G401.6 (cell line): ENCODE data around the gene BPIFB4.
"Not testable (repeated sequence)": the region's sequence is repeated elsewhere in the genome, so short reads cannot be mapped to it uniquely, and the experiment has no call there.

ENCODE experiments used
- FAIRE-seq: peaks from 2 replicates; lab custom pipeline; 2012; peaks lifted over from hg19 to GRCh38; lab: Jason Lieb, UNC

BPIFB4 gene

GRCh38 chr20:33120934-33121333, 41.5 kb downstream of the BPIFB4 start:
- FAIRE-seq: no peak

DNA sequence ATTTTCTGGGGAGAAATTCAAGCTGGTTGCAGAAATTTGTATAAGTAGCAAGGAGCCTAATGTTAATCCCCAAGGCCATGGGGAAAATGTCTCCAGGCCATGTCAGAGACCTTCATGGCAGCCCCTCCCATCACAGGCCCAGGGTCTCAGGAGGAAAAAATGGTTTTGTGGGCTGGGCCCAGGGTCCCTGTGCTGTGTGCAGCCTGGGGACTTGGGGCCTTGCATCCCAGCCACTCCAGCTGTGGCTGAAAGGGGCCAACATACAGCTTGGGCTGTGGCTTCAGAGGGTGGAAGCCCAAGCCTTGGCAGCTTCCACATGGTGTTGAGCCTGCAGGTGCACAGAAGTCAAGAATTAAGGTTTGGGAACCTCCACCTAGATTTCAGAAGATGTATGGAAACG, 42.9 kb downstream of the BPIFB4 start:
- not testable (repeated sequence) for FAIRE-seq

DNA sequence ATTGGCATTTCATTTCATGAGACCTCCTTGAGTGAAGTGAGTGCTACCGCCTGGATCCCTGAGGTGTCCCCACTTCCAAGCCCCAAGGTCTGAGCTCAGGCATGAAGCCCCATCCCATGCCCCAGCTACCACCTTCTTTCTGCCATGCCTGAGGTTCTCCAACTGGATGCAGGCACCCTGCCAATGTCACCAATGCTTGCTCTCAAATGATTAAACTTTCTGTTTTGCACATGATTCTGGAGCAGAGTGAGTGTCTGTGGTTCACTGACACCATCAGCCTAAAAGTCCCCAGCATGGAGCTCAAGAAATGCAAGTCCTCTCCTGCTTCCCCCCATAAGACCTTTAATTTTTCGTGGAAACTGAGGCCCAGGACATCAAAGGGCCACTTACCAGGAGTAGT, 44.8 kb downstream of the BPIFB4 start:
- FAIRE-seq: no peak

DNA sequence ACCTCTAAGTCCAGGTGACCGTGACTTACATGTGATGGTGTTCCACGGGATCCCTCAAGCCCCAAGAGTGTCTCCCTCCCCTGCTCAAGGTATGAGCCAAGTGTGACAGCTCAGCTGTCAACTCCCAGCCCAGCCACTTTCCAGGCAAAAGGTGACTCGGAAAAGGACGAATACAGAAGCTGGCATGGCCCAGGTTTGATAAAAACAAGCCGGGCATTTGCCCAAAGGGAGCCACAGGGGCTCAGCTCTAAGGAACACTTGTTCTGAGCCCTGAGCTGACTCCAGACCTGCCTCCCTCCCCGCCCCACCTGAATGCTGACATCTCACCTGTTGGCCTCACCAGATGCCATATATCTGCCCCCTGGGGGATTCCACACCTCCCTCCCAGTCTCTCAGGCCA, 45.6 kb downstream of the BPIFB4 start:
- FAIRE-seq: no peak

GRCh38 chr20:33125983-33126382, 46.5 kb downstream of the BPIFB4 start:
- no peak for FAIRE-seq

GRCh38 chr20:33127422-33128097, 48.1 kb downstream of the BPIFB4 start:
- no peak for FAIRE-seq

- no peak for FAIRE-seq
These were observed 51.2 kb downstream of the BPIFB4 start for GRCh38 chr20:33130568-33131061.

DNA sequence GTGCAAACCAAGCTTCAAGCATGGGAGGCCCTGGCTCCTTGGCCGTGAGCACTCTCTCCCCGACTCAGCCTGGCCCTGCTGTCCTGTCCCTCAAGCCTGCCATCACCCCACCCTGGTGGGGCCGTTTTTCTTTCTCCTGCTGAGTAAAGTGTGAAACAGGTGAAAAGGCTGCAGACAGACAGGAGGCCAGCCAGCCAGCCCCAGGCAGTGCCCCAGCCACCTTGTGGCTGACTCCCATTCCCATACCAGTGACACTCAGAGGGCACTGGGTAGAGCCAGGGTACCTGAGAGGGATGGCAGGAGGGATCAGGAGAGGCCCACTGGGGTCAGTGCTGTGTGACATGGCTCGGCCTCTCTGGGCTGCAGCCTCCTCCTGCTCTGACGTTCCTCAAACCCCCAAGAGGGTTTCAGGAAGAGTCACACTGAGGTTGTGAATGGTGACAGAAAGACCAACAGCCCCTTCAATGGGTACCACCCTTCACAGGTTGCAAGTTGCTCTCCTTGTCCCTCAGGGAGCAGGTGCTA, 52.6 kb downstream of the BPIFB4 start:
- no peak for FAIRE-seq

- no peak for FAIRE-seq
These were observed 53.3 kb downstream of the BPIFB4 start for GRCh38 chr20:33132513-33133372.

GRCh38 chr20:33133373-33133941, 54.0 kb downstream of the BPIFB4 start:
- FAIRE-seq: no peak

DNA sequence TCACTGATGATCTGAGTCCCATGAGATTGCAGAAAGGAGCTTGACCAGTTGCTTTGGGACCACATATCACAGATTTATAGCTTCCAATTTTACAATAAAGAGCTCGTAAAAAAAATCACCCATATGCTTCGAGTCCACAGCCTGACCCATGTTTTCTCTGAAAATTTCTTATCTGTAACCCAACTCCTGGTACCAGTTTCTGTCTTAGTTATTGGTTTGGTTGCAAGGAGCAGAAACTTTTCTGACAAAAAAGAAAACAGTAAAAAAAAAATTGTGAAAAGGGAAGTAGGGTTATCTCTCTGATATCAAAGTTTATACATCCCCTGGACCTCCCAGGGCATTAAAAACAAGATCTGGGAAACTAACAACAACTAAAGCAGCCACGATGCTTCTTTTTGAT, 57.8 kb downstream of the BPIFB4 start:
- no peak for FAIRE-seq

- FAIRE-seq: no peak
These were observed 60.0 kb downstream of the BPIFB4 start for GRCh38 chr20:33139467-33139866.

GRCh38 chr20:33145521-33145920, 66.1 kb downstream of the BPIFB4 start:
- no peak for FAIRE-seq

GRCh38 chr20:33147299-33147698, 67.9 kb downstream of the BPIFB4 start:
- FAIRE-seq: no peak

GRCh38 chr20:33148040-33148439, 68.6 kb downstream of the BPIFB4 start:
- FAIRE-seq: no peak

DNA sequence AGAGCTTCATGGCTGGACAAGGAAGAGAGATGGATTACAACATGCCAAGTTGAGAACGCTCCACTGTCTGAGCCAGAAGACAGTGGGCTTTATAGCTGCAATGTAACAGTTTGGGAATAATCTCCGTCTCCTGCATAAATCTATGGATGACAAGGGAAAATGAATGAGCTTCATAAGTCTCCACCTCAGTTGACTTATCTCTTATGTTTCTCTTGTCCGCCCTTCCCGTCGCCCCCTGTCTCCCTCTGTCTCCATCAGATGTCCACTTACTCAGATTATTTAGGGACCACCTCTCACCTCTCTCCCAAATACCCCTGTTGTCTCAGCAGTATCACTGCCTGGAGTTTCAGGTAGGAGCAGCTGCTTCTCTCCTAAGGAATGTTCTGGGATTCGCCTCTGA, 74.8 kb downstream of the BPIFB4 start:
- no peak for FAIRE-seq

DNA sequence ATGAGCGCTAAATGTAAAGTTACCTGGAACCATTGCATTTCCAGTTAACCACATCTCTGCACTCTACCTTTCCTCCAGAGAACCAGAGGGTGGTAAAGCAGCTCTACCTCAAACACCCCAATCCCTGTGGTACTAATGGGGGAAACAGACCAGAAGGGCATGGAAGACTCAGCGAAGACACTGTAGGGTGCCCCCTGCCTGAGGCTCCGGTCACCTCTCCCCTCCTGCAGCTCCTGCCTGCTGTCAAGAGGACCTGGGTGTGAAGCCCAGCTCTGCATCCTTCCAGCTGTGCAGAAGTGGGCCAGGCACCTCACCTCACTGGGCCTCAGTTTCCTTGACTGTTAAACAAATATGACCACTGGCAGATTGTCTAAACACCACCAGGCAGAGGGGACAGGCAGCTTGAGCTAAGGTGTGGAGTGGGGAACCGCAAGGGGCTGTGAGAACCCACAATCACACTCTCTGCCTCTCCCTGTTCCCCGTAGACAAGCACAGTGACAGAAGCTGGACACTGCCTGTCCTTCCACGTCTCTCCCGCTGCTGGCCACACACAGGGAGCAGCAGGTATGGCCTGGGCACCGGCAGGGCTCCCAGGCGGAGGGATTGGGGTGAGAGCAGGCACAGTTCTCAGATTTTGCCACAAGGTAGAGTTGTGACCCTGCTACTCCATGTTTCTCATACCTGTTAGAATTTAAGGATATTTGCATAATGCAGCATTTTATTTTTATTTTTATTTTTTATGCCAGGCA, 79.4 kb downstream of the BPIFB4 start:
- FAIRE-seq: no peak

DNA sequence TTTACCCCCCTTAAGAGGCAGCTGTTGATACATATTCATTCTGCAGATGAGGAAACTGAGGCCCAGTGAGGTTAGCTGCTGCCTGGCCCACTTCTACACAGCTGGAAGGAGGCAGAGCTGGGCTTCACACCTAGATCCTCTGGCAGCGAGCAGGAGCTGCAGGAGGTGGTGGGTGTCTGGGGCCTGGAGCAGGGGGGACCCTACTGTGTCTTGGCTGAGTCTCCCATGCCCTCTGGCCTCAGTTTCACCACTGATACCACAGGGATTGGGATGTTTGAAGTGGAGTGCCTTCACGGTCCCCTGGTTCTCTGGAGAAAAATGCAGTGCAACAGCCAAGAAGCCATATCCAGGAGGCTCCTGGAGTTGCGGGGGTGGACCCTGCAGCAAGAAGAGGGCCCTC, 80.3 kb downstream of the BPIFB4 start:
- FAIRE-seq: no peak

- no peak for FAIRE-seq
These were observed 81.2 kb downstream of the BPIFB4 start for GRCh38 chr20:33160681-33161080.
